Progenitor cell of endocrine pancreas (in vitro differentiated cells): ENCODE measurements around the gene SPATA2. TPM values are rescaled to one million over a fixed set of nuclear protein-coding genes. Genes with fewer than 3 reads are reported as not detected.

Source experiments
- DNase-seq: peaks from one replicate; pipeline ENCODE4 v3.0.0; 2021; ENCODE audit warnings: low spot score; ENCODE audit not compliant: unreplicated experiment
- H3K27ac Mint-ChIP-seq: 2 replicates; pipeline ENCODE4 v1.8.0; 2021; ENCODE audit warnings: mild to moderate bottlenecking, moderate library complexity, mixed read lengths
- H3K27me3 Mint-ChIP-seq: 2 replicates; pipeline ENCODE4 v1.8.0; 2021; ENCODE audit warnings: mixed read lengths
- H3K36me3 Mint-ChIP-seq: 2 replicates; pipeline ENCODE4 v1.8.0; 2022; ENCODE audit warnings: mixed read lengths; ENCODE audit not compliant: insufficient read depth
- H3K4me1 Mint-ChIP-seq: 2 replicates; pipeline ENCODE4 v1.8.0; 2021; ENCODE audit warnings: low read depth, mixed read lengths
- H3K4me3 Mint-ChIP-seq: 2 replicates; pipeline ENCODE4 v1.8.0; 2021; ENCODE audit warnings: low read depth, mild to moderate bottlenecking, moderate library complexity, mixed read lengths
- H3K9me3 Mint-ChIP-seq: 2 replicates; pipeline ENCODE4 v1.8.0; 2021; ENCODE audit warnings: low read depth, mixed read lengths
- CTCF ChIP-seq: fragments of 200-600 bp; sonication (generic); IDR thresholded peaks from one replicate; pipeline ENCODE4 v1.5.0; 2021; ENCODE audit warnings: antibody characterized with exemption, mild to moderate bottlenecking; ENCODE audit not compliant: unreplicated experiment
- total RNA-seq: library from RNA; stranded (reverse); gene quantifications from 2 replicates; pipeline ENCODE4 v1.2.1, GENCODE V29; 2021

Gene SPATA2
- total RNA-seq, 1 donor from 2014 or later: 9.5 TPM

GRCh38 chr20:49936153-49937026 lies 21.1 kb upstream of the SPATA2 start, which contains the start of gene RNF114:
Gene RNF114, plus strand, starts transcription at chr20:49936397. Its CDS starts 16 bp downstream, at chr20:49936413.
- Mint-ChIP-seq H3K4me3 (peak within 1 kb of the TSS; percentile 92), H3K36me3 (peaks cover 2% of the 10 kb centered on the region), H3K27ac (peak within 1 kb of the TSS; percentile 93), H3K27me3 (no peaks in the 10 kb centered on the region), H3K9me3 (no peaks in the 10 kb centered on the region), H3K4me1 (peaks cover 26% of the 10 kb centered on the region)
- DNase-seq: peak; percentile 83
- peak; percentile 9 for TF ChIP-seq CTCF

- no peaks in the 10 kb centered on the region for H3K9me3 Mint-ChIP-seq
- H3K27me3 Mint-ChIP-seq: no peaks in the 10 kb centered on the region
- H3K4me1 Mint-ChIP-seq: peaks cover 24% of the 10 kb centered on the region
- DNase-seq: no peak
- TF ChIP-seq CTCF: no peak
- no peaks in the 10 kb centered on the region for H3K36me3 Mint-ChIP-seq
- H3K27ac Mint-ChIP-seq: no peak overlapping the region
- H3K4me3 Mint-ChIP-seq: peak overlapping the region; percentile 51
Measured at GRCh38 chr20:49935746-49936152, 20.4 kb upstream of the SPATA2 start.

GRCh38 chr20:49929142-49929494 lies 13.8 kb upstream of the SPATA2 start:
- TF ChIP-seq CTCF: no peak
- no peaks in the 10 kb centered on the region for H3K27me3 Mint-ChIP-seq
- peaks cover 2% of the 10 kb centered on the region for H3K4me1 Mint-ChIP-seq
- H3K9me3 Mint-ChIP-seq: peaks cover 3% of the 10 kb centered on the region
- no peaks in the 10 kb centered on the region for H3K36me3 Mint-ChIP-seq
- H3K27ac Mint-ChIP-seq: no peak overlapping the region
- H3K4me3 Mint-ChIP-seq: no peak overlapping the region
- no peak for DNase-seq

- H3K4me3 Mint-ChIP-seq: no peak overlapping the region
- peak overlapping the region; percentile 54 for H3K27ac Mint-ChIP-seq
- peak; percentile 69 for DNase-seq
- H3K4me1 Mint-ChIP-seq: peaks cover 2% of the 10 kb centered on the region
- peaks cover 3% of the 10 kb centered on the region for H3K9me3 Mint-ChIP-seq
- H3K27me3 Mint-ChIP-seq: no peaks in the 10 kb centered on the region
- H3K36me3 Mint-ChIP-seq: no peaks in the 10 kb centered on the region
- peak; percentile 93 for TF ChIP-seq CTCF
Measured at GRCh38 chr20:49928411-49929141, 13.2 kb upstream of the SPATA2 start.

- H3K36me3 Mint-ChIP-seq: no peaks in the 10 kb centered on the region
- TF ChIP-seq CTCF: no peak
- H3K27me3 Mint-ChIP-seq: no peaks in the 10 kb centered on the region
- no peak overlapping the region for H3K4me3 Mint-ChIP-seq
- peaks cover 2% of the 10 kb centered on the region for H3K4me1 Mint-ChIP-seq
- DNase-seq: no peak
- H3K27ac Mint-ChIP-seq: no peak overlapping the region
- H3K9me3 Mint-ChIP-seq: peaks cover 3% of the 10 kb centered on the region
Measured at GRCh38 chr20:49925901-49926454, 10.6 kb upstream of the SPATA2 start.
